HepG2 (cell line): ENCODE data around the gene CRNKL1. TPM values are rescaled to one million over a fixed set of nuclear protein-coding genes. Genes with fewer than 3 reads are reported as not detected.

Experiments used
- ARNT ChIP-seq: fragments of 450-650 bp; IDR thresholded peaks from 2 replicates; pipeline ENCODE4 v1.6.1; 2017
- ERF ChIP-seq: IDR thresholded peaks from 2 replicates; pipeline ENCODE4 v1.6.1; 2018; ENCODE audit warnings: missing biosample characterization, missing genetic modification reagents
- HMG20A ChIP-seq: IDR thresholded peaks from 2 replicates; pipeline ENCODE4 v1.6.1; 2016; ENCODE audit warnings: borderline replicate concordance
- HNRNPH1 ChIP-seq: fragments of 200-400 bp; formaldehyde crosslinking; optimal IDR thresholded peaks from 2 replicates; pipeline ENCODE3; 2017; ENCODE audit warnings: mild to moderate bottlenecking, low read depth, low read length
- IRF1 ChIP-seq: sonication (generic); formaldehyde crosslinking; IDR thresholded peaks from 2 replicates; pipeline ENCODE4 v1.4.0; 2020; ENCODE audit warnings: low read depth, mild to moderate bottlenecking, missing genetic modification reagents
- MEIS2 ChIP-seq: sonication (generic); formaldehyde crosslinking; IDR thresholded peaks from 2 replicates; pipeline ENCODE4 v1.9.0; 2021; ENCODE audit warnings: mild to moderate bottlenecking, missing genetic modification reagents
- NFKBIZ ChIP-seq: IDR thresholded peaks from 2 replicates; pipeline ENCODE4 v1.6.1; 2018; ENCODE audit warnings: missing genetic modification reagents, missing compliant biosample characterization
- ONECUT2 ChIP-seq: sonication (generic); formaldehyde crosslinking; IDR thresholded peaks from 2 replicates; pipeline ENCODE4 v1.4.0; 2020; ENCODE audit warnings: missing genetic modification reagents
- RBAK ChIP-seq: sonication (generic); formaldehyde crosslinking; IDR thresholded peaks from 2 replicates; pipeline ENCODE4 v1.5.1; 2020; ENCODE audit warnings: mild to moderate bottlenecking, missing genetic modification reagents
- RBFOX2 ChIP-seq: fragments of 200-400 bp; formaldehyde crosslinking; IDR thresholded peaks from 2 replicates; pipeline ENCODE4 v1.6.1; 2017; ENCODE audit warnings: low read depth, mild to moderate bottlenecking, low read length
- SIN3A ChIP-seq: IDR thresholded peaks from 2 replicates; pipeline ENCODE4 v1.6.1; 2011; ENCODE audit warnings: low read depth, mild to moderate bottlenecking, control low read depth, low read length, borderline replicate concordance
- ZBTB21 ChIP-seq: sonication (generic); formaldehyde crosslinking; IDR thresholded peaks from 2 replicates; pipeline ENCODE4 v1.4.0; 2020; ENCODE audit warnings: missing genetic modification reagents
- ZMYM3 ChIP-seq: sonication (generic); formaldehyde crosslinking; IDR thresholded peaks from 2 replicates; pipeline ENCODE4 v1.5.1; 2020; ENCODE audit warnings: mild to moderate bottlenecking, missing genetic modification reagents
- ZNF232 ChIP-seq: sonication (generic); formaldehyde crosslinking; IDR thresholded peaks from 2 replicates; pipeline ENCODE4 v1.4.0; 2020; ENCODE audit warnings: missing genetic modification reagents, borderline replicate concordance
- ZNF326 ChIP-seq: sonication (generic); formaldehyde crosslinking; IDR thresholded peaks from 2 replicates; pipeline ENCODE4 v1.4.0; 2020; ENCODE audit warnings: missing genetic modification reagents, borderline replicate concordance
- ZNF44 ChIP-seq: sonication (generic); formaldehyde crosslinking; IDR thresholded peaks from 2 replicates; pipeline ENCODE4 v1.5.1; 2020; ENCODE audit warnings: mild to moderate bottlenecking, missing genetic modification reagents
- ZNF501 ChIP-seq: sonication (generic); formaldehyde crosslinking; IDR thresholded peaks from 2 replicates; pipeline ENCODE4 v1.5.1; 2020; ENCODE audit warnings: mild to moderate bottlenecking, moderate library complexity, missing genetic modification reagents
- ZNF562 ChIP-seq: sonication (generic); formaldehyde crosslinking; IDR thresholded peaks from 2 replicates; pipeline ENCODE4 v1.8.0; 2022; ENCODE audit warnings: missing genetic modification reagents, borderline replicate concordance
- ZNF567 ChIP-seq: sonication (generic); formaldehyde crosslinking; IDR thresholded peaks from 2 replicates; pipeline ENCODE4 v1.8.1; 2023; ENCODE audit warnings: mild to moderate bottlenecking, missing genetic modification reagents, borderline replicate concordance
- polyA plus RNA-seq, 8 experiments: library from polyadenylated mRNA; depleted of rRNA in 3 of 8; stranded (reverse) in 7 of 8; unstranded in 1 of 8; fragments of >200 nt; fragmentation: Illumina TruSeq in 4 of 8; extraction: Trizol in 4 of 8; gene quantifications; 2 replicates each; pipeline versions ENCODE4 v1.2.1 to v1.2.3, GENCODE V29; 2011 to 2016; ENCODE audit warnings: low read depth in 4 of 8, missing spikeins in 1 of 8, mixed read lengths in 1 of 8; ENCODE audit not compliant: insufficient read depth in 1 of 8
- total RNA-seq, 5 experiments: library from RNA; depleted of rRNA; stranded (reverse); fragments of >200 nt; fragmentation: Illumina TruSeq; extraction: Trizol; gene quantifications; 2 replicates each; pipeline ENCODE4 v1.2.3, GENCODE V29; 2016; ENCODE audit warnings: low read depth in 1 of 5
- TF ChIP-seq, protein P1 (sequence below): sonication (generic); formaldehyde crosslinking; IDR thresholded peaks from 2 replicates; pipeline ENCODE4 v1.4.0; 2020; ENCODE audit warnings: missing genetic modification reagents
- TF ChIP-seq, protein P2 (sequence below): sonication (generic); formaldehyde crosslinking; IDR thresholded peaks from 2 replicates; pipeline ENCODE4 v1.5.0; 2020; ENCODE audit warnings: mild to moderate bottlenecking, missing genetic modification reagents
- TF ChIP-seq, protein P3 (sequence below): IDR thresholded peaks from 2 replicates; pipeline ENCODE4 v1.6.1; 2012; ENCODE audit warnings: inconsistent platforms

The CRNKL1 gene
- total and polyA plus RNA-seq, 2 of the 13 experiments (the other 11 are each of a cell fraction or from before 2014, with no cell fraction given), result 12.3 to 64.5 TPM

GRCh38 chr20:20017001-20017843, 35.0 kb downstream of the CRNKL1 start, which contains the start of gene NAA20 (continued):
- peak; percentile 99 for TF ChIP-seq ZNF501 (CRISPR knock-in tag)
- peak; percentile 84; the same call in 1 of the 2 replicates for TF ChIP-seq ZNF44
- peak; percentile 96 for TF ChIP-seq RBAK (CRISPR knock-in tag)
- peak; percentile 79; the same call in 1 of the 2 replicates for TF ChIP-seq IRF1 (CRISPR knock-in tag)
- TF ChIP-seq ARNT, result no peak
- TF ChIP-seq ZNF562 (CRISPR knock-in tag), result peak; percentile 57; the same call in 1 of the 2 replicates
- peak; percentile 78 for TF ChIP-seq NFKBIZ
- peak; percentile 53; the same call in 1 of the 2 replicates for TF ChIP-seq HMG20A (CRISPR knock-in tag)
- TF ChIP-seq, protein P1, sequence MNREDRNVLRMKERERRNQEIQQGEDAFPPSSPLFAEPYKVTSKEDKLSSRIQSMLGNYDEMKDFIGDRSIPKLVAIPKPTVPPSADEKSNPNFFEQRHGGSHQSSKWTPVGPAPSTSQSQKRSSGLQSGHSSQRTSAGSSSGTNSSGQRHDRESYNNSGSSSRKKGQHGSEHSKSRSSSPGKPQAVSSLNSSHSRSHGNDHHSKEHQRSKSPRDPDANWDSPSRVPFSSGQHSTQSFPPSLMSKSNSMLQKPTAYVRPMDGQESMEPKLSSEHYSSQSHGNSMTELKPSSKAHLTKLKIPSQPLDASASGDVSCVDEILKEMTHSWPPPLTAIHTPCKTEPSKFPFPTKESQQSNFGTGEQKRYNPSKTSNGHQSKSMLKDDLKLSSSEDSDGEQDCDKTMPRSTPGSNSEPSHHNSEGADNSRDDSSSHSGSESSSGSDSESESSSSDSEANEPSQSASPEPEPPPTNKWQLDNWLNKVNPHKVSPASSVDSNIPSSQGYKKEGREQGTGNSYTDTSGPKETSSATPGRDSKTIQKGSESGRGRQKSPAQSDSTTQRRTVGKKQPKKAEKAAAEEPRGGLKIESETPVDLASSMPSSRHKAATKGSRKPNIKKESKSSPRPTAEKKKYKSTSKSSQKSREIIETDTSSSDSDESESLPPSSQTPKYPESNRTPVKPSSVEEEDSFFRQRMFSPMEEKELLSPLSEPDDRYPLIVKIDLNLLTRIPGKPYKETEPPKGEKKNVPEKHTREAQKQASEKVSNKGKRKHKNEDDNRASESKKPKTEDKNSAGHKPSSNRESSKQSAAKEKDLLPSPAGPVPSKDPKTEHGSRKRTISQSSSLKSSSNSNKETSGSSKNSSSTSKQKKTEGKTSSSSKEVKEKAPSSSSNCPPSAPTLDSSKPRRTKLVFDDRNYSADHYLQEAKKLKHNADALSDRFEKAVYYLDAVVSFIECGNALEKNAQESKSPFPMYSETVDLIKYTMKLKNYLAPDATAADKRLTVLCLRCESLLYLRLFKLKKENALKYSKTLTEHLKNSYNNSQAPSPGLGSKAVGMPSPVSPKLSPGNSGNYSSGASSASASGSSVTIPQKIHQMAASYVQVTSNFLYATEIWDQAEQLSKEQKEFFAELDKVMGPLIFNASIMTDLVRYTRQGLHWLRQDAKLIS (CRISPR knock-in tag), result 0 out of 2 replicates have a peak, but pooled peaks have one; percentile 47
- TF ChIP-seq ZNF326 (CRISPR knock-in tag), result no peak
- TF ChIP-seq ZMYM3, result peak; percentile 88
- TF ChIP-seq ERF (CRISPR knock-in tag), result peak; percentile 97
- TF ChIP-seq ZNF232 (CRISPR knock-in tag), result peak; percentile 46; the same call in 1 of the 2 replicates
- TF ChIP-seq ZBTB21, result no peak; the same call in 1 of the 2 replicates
- TF ChIP-seq, protein P2, sequence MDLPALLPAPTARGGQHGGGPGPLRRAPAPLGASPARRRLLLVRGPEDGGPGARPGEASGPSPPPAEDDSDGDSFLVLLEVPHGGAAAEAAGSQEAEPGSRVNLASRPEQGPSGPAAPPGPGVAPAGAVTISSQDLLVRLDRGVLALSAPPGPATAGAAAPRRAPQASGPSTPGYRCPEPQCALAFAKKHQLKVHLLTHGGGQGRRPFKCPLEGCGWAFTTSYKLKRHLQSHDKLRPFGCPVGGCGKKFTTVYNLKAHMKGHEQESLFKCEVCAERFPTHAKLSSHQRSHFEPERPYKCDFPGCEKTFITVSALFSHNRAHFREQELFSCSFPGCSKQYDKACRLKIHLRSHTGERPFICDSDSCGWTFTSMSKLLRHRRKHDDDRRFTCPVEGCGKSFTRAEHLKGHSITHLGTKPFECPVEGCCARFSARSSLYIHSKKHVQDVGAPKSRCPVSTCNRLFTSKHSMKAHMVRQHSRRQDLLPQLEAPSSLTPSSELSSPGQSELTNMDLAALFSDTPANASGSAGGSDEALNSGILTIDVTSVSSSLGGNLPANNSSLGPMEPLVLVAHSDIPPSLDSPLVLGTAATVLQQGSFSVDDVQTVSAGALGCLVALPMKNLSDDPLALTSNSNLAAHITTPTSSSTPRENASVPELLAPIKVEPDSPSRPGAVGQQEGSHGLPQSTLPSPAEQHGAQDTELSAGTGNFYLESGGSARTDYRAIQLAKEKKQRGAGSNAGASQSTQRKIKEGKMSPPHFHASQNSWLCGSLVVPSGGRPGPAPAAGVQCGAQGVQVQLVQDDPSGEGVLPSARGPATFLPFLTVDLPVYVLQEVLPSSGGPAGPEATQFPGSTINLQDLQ, result 0 out of 2 replicates have a peak, but pooled peaks have one; percentile 70
- TF ChIP-seq, protein P3, sequence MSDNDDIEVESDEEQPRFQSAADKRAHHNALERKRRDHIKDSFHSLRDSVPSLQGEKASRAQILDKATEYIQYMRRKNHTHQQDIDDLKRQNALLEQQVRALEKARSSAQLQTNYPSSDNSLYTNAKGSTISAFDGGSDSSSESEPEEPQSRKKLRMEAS, result peak; percentile 99
- TF ChIP-seq SIN3A, result peak; percentile 97; the same call in 1 of the 2 replicates
- peak; percentile 76 for TF ChIP-seq MEIS2 (CRISPR knock-in tag)
- peak; percentile 70; the same call in 1 of the 2 replicates for TF ChIP-seq ONECUT2 (CRISPR knock-in tag)
- TF ChIP-seq HNRNPH1, result no peak
- peak; percentile 90 for TF ChIP-seq ZNF567 (CRISPR knock-in tag)
- TF ChIP-seq RBFOX2, result peak; percentile 95
